CD4-positive, alpha-beta memory T cell (primary cell): Measurements from ENCODE around the gene TUT4. TPM values are rescaled to one million over a fixed set of nuclear protein-coding genes. Genes with fewer than 3 reads are reported as not detected.

Source experiments
- CTCF ChIA-PET: fragments of 350-600 bp; sonication (Branson Sonifier 250); formaldehyde crosslinking; loops from one replicate; lab custom pipeline; 2021; ENCODE audit warnings: inconsistent platforms; ENCODE audit not compliant: partially characterized antibody; lab: Charles Lee
- POLR2A ChIA-PET: fragments of 350-600 bp; sonication (Branson Sonifier 250); formaldehyde crosslinking; loops from one replicate; lab custom pipeline; 2021; ENCODE audit not compliant: partially characterized antibody; lab: Charles Lee
- DNase-seq, 5 donors: peaks; one replicate each; pipeline versions ENCODE4 v3.0.0 to v3.0.0-alpha.2; 2020 to 2022; ENCODE audit warnings: mixed read lengths in 1 of 5
- H3K27ac ChIP-seq: one replicate; pipeline ENCODE4 v1.7.0; 2013; ENCODE audit warnings: low read depth, low read length
- H3K27me3 ChIP-seq: 2 replicates; pipeline ENCODE4 v1.7.0; 2013; ENCODE audit warnings: mild to moderate bottlenecking, low read length, moderate library complexity; ENCODE audit not compliant: insufficient read depth
- H3K36me3 ChIP-seq: 2 replicates; pipeline ENCODE4 v1.7.0; 2013; ENCODE audit warnings: mild to moderate bottlenecking, low read length, moderate library complexity; ENCODE audit not compliant: insufficient read depth
- H3K4me1 ChIP-seq: 2 replicates; pipeline ENCODE4 v1.7.0; 2013; ENCODE audit warnings: mild to moderate bottlenecking, low read length, moderate library complexity; ENCODE audit not compliant: insufficient read depth
- H3K4me3 ChIP-seq, 2 donors: one replicate each; pipeline ENCODE4 v1.7.0; 2013; ENCODE audit warnings: low read length in 2 of 2, mild to moderate bottlenecking in 1 of 2
- H3K9me3 ChIP-seq, 2 donors: one replicate each; pipeline ENCODE4 v1.7.0; 2013; ENCODE audit warnings: low read length in 2 of 2, control low read depth in 1 of 2; ENCODE audit not compliant: control insufficient read depth in 1 of 2
- H3K27ac Mint-ChIP-seq, 7 donors: one replicate each; pipeline ENCODE4 v1.8.0; 2020 to 2021; ENCODE audit warnings: mixed read lengths in 7 of 7, mild to moderate bottlenecking in 6 of 7, inconsistent platforms in 3 of 7, moderate library complexity in 3 of 7
- H3K27me3 Mint-ChIP-seq, 2 donors: one replicate each; pipeline ENCODE4 v1.8.0; 2020 to 2021; ENCODE audit warnings: mixed read lengths in 2 of 2
- H3K36me3 Mint-ChIP-seq, 2 donors: one replicate each; pipeline ENCODE4 v1.8.0; 2020 to 2021; ENCODE audit warnings: mixed read lengths in 2 of 2, inconsistent platforms in 1 of 2, mild to moderate bottlenecking in 1 of 2
- H3K4me1 Mint-ChIP-seq, 4 donors: one replicate each; pipeline ENCODE4 v1.8.0; 2020 to 2021; ENCODE audit warnings: mixed read lengths in 4 of 4, mild to moderate bottlenecking in 1 of 4
- H3K4me3 Mint-ChIP-seq, 8 donors: one replicate each; pipeline ENCODE4 v1.8.0; 2020 to 2021; ENCODE audit warnings: mixed read lengths in 8 of 8, mild to moderate bottlenecking in 7 of 8, moderate library complexity in 6 of 8, inconsistent platforms in 3 of 8
- H3K9me3 Mint-ChIP-seq, 8 donors: one replicate each; pipeline ENCODE4 v1.8.0; 2020 to 2021; ENCODE audit warnings: mixed read lengths in 8 of 8, mild to moderate bottlenecking in 5 of 8, inconsistent platforms in 3 of 8, moderate library complexity in 1 of 8
- intact Hi-C: fragments of 100-400 bp; cut with micrococcal nuclease; formaldehyde crosslinking; loops from one replicate; pipeline ENCODE4 v1.15.1; 2023
- polyA plus RNA-seq, 2 donors: library from polyadenylated mRNA; unstranded; fragments of 300-500 nt; fragmentation: Illumina TruSeq; gene quantifications; one replicate each; pipeline ENCODE4 v1.2.3, GENCODE V29; 2021
- total RNA-seq, 2 experiments: library from RNA; stranded (reverse); gene quantifications; one replicate each; pipeline ENCODE4 v1.2.3, GENCODE V29; 2021

Gene TUT4
- total and polyA plus RNA-seq, 4 experiments from 2014 or later = 22.4 to 159 (median 96.8) TPM

DNA sequence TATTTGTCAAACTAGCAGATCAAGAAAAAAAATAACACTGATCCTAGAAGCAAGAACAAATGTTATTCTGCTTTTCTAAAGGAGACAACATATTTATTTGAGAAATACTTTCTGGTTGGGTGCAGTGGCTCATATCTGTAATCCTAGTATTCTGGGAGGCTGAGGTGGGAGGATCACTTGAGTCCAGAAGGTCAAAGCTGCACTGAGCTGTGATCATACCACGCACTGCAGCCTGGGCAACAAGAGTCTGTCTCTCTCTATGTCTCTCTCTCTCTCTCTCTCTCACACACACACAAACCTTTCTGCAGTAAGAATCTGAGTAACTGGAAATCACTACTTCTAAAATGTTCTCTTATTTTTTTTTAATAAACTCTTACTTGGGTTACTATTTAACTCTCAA, 117.2 kb downstream of the TUT4 start:
- peaks cover 21% of the 10 kb centered on the region for H3K36me3 ChIP-seq

DNA sequence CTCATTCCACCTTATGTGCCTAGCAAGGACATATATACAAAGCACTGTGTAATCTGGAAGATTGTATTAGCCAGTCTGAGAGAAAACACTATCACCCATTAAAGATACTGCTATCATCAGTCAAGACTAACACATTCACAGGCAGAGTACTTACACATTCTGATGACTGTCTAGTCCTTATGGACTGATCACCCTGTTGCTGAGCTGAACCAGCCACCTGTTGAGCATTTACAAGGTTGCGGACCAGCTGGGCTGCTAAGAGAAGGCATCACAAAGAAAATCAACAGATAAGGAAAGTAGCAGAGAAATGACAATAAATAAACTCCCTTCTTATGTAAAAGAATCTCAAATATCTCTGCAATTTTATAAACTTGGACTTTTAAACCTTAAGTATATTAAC, 117.7 kb downstream of the TUT4 start:
- Mint-ChIP-seq H3K27ac (peak overlapping the region in 3 of 7 donors; percentile 27 to 57 (median 41)), H3K27me3 (no peaks in the 10 kb centered on the region), H3K9me3 (peaks cover 0 to 1% (median 0%) of the 10 kb centered on the region in 8 donors), H3K36me3 (peaks cover 50 to 72% of the 10 kb centered on the region in 2 donors), H3K4me1 (peaks cover 0 to 1% (median 0%) of the 10 kb centered on the region in 4 donors), H3K4me3 (no peak overlapping the region)
- Histone ChIP-seq H3K27me3 (no peaks in the 10 kb centered on the region), H3K4me1 (no peaks in the 10 kb centered on the region), H3K36me3 (peaks cover 21% of the 10 kb centered on the region), H3K9me3 (no peaks in the 10 kb centered on the region), H3K4me3 (no peak overlapping the region), H3K27ac (no peak overlapping the region)
- no peak for DNase-seq
- POLR2A ChIA-PET = interaction anchor here (1.3 to 2.2 kb wide), 2 partner anchors 9 to 11 kb away, joined by 4 to 14 read pairs; no protein-coding TSS in a partner anchor
- CTCF ChIA-PET = interaction anchor here (0.9 to 1.7 kb wide), 2 partner anchors 9 to 11 kb away, joined by 3 to 4 read pairs; no protein-coding TSS in a partner anchor
- intact Hi-C loops = no loop called here

More for the DNA sequence above, 117.2 kb downstream of the TUT4 start:
- Histone ChIP-seq H3K27me3 (no peaks in the 10 kb centered on the region), H3K9me3 (no peaks in the 10 kb centered on the region), H3K27ac (no peak overlapping the region), H3K4me3 (no peak overlapping the region), H3K4me1 (no peaks in the 10 kb centered on the region)
- H3K27me3 Mint-ChIP-seq = no peaks in the 10 kb centered on the region
- POLR2A ChIA-PET = interaction anchor here (1.3 to 2.2 kb wide), 2 partner anchors 9 to 11 kb away, joined by 4 to 14 read pairs; no protein-coding TSS in a partner anchor
- no peak overlapping the region for H3K4me3 Mint-ChIP-seq
- H3K36me3 Mint-ChIP-seq = peaks cover 48 to 73% of the 10 kb centered on the region in 2 donors
- H3K4me1 Mint-ChIP-seq = peaks cover 0 to 1% (median 0%) of the 10 kb centered on the region in 4 donors
- CTCF ChIA-PET = interaction anchor here (1.7 kb wide), 1 partner anchor 9 kb away, joined by 4 read pairs; no protein-coding TSS in a partner anchor
- peak overlapping the region in 4 of 7 donors; percentile 10 to 69 (median 49) for H3K27ac Mint-ChIP-seq
- DNase-seq = no peak
- peaks cover 0 to 1% (median 0%) of the 10 kb centered on the region in 8 donors for H3K9me3 Mint-ChIP-seq
- intact Hi-C loops = no loop called here

DNA sequence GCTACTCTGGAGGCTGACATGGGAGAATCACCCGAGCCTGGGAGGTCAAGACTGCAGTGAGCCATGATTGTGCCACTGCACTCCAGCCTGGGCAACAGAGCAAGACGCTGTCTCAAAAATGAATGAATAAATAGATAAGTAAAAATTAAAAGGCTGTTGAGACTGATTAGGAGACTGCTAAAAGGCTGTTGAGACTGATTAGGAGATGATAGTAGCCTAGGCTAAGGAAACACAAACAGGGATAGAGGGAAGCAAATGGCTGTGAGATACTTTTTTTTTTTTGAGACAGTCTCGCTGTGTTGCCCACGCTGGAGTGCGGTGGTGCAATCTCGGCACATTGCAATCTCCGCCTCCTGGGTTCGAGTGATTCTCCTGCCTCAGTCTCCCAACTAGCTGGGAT, 120.1 kb downstream of the TUT4 start:
- H3K36me3 ChIP-seq = peaks cover 6% of the 10 kb centered on the region
- POLR2A ChIA-PET = interaction anchor here (1.2 to 1.5 kb wide), 2 partner anchors 9 to 29 kb away, joined by 4 to 5 read pairs; partner anchors contain the start of genes ORC1 and PRPF38A
- H3K36me3 Mint-ChIP-seq = peaks cover 48 to 62% of the 10 kb centered on the region in 2 donors

DNA sequence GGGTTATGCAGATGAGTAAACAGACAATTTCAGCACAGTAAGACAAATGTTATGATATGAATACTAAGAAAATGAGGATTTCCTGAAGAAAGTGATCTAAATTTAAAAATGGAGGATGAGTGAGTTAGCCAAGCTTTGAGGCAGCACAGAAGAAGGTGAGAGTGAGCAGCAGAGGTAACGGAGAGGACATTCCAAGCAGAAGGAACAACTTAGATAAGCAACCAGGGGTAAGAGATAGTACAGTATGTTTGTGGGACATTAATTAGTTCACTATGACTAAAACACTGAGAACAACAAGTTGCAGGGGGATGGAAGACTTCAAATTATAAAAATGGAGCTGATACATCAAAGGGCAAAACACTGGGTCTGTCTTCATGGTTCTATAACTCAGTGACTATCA, 125.7 kb downstream of the TUT4 start:
- ChIA-PET POLR2A (interaction anchor here (1.3 kb wide), 1 partner anchor 8 kb away, joined by 4 read pairs; no protein-coding TSS in a partner anchor), CTCF (interaction anchor here (1.9 kb wide), 1 partner anchor 8 kb away, joined by 4 read pairs; no protein-coding TSS in a partner anchor)
- H3K4me1 Mint-ChIP-seq = peaks cover 33 to 42% (median 36%) of the 10 kb centered on the region in 4 donors
- H3K27ac Mint-ChIP-seq = peak overlapping the region in 5 of 7 donors; percentile 25 to 90 (median 64)
- intact Hi-C loops = no loop called here
- peaks cover 44% of the 10 kb centered on the region for H3K4me1 ChIP-seq
- DNase-seq = no peak
- no peak overlapping the region for H3K4me3 Mint-ChIP-seq
- no peaks in the 10 kb centered on the region for H3K9me3 ChIP-seq
- peaks cover 31 to 37% of the 10 kb centered on the region in 2 donors for H3K36me3 Mint-ChIP-seq
- H3K4me3 ChIP-seq = no peak overlapping the region
- H3K9me3 Mint-ChIP-seq = no peaks in the 10 kb centered on the region
- H3K27ac ChIP-seq = no peak overlapping the region
- H3K27me3 Mint-ChIP-seq = no peaks in the 10 kb centered on the region
- no peaks in the 10 kb centered on the region for H3K27me3 ChIP-seq
- no peaks in the 10 kb centered on the region for H3K36me3 ChIP-seq

More for the DNA sequence above, 120.1 kb downstream of the TUT4 start:
- peaks cover 0 to 1% (median 0%) of the 10 kb centered on the region in 8 donors for H3K9me3 Mint-ChIP-seq
- no peak for DNase-seq
- Histone ChIP-seq H3K4me1 (no peaks in the 10 kb centered on the region), H3K27me3 (no peaks in the 10 kb centered on the region), H3K9me3 (no peaks in the 10 kb centered on the region), H3K4me3 (no peak overlapping the region), H3K27ac (no peak overlapping the region)
- peak overlapping the region in 4 of 7 donors; percentile 19 to 66 (median 48) for H3K27ac Mint-ChIP-seq
- CTCF ChIA-PET = no interaction called here
- H3K4me1 Mint-ChIP-seq = peaks cover 0 to 3% (median 0%) of the 10 kb centered on the region in 4 donors
- H3K4me3 Mint-ChIP-seq = no peak overlapping the region
- no peaks in the 10 kb centered on the region for H3K27me3 Mint-ChIP-seq
- intact Hi-C loops = no loop called here

DNA sequence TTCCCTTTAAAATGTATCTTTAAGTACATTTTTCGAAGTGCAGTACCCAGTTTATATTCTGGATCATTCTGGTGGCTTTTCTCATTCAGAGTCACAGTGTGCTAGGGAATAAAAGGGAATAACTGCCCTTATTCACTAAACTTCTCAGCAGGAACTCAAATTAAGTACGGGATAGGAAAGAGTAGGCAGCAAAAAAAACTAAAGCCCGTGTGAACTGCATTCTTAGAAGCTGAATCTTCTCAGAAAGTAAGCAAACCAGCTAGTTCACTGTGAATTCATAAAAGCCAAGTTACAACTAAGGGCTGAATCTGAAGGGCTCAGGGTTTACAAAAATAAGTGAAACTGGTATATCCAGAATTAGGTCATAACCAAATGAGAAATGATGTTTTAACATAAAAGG, 126.5 kb downstream of the TUT4 start:
- Histone ChIP-seq H3K9me3 (no peaks in the 10 kb centered on the region), H3K4me3 (no peak overlapping the region), H3K27me3 (no peaks in the 10 kb centered on the region), H3K36me3 (peaks cover 5% of the 10 kb centered on the region), H3K4me1 (peaks cover 48% of the 10 kb centered on the region), H3K27ac (no peak overlapping the region)
- intact Hi-C loops = no loop called here
- no peak for DNase-seq
- H3K9me3 Mint-ChIP-seq = no peaks in the 10 kb centered on the region
- peak overlapping the region in 3 of 8 donors; percentile 1 to 13 (median 2) for H3K4me3 Mint-ChIP-seq
- H3K4me1 Mint-ChIP-seq = peaks cover 34 to 42% (median 38%) of the 10 kb centered on the region in 4 donors
- peaks cover 23 to 30% of the 10 kb centered on the region in 2 donors for H3K36me3 Mint-ChIP-seq
- peak overlapping the region; percentile 26 to 99 (median 93) for H3K27ac Mint-ChIP-seq
- H3K27me3 Mint-ChIP-seq = no peaks in the 10 kb centered on the region
- ChIA-PET POLR2A (interaction anchor here (1.3 to 1.8 kb wide), 2 partner anchors 9 to 61 kb away, joined by 4 read pairs; partner anchors contain the start of gene CC2D1B), CTCF (interaction anchor here (0.6 to 1.9 kb wide), 3 partner anchors 9 to 260 kb away, joined by 3 to 4 read pairs (median 3); no protein-coding TSS in a partner anchor)

DNA sequence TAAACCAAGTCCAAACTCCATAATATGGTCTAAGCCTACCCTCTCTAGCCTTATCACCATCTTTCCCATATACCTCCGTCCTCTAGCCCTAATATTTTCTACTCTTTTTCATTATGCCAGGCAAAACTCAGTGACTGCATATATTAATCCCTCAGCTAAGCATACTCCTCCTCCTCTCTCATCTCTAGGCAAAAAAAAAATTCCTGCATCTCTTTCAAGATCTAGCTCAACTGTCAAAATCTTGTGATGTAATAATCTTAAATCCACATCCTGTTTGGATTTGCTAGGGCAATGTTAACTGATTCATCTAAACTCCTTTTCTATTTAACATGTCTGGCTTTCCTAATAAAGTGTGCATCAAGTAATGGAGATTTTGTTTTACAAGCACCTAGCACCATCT, 128.1 kb downstream of the TUT4 start:
- Mint-ChIP-seq H3K27me3 (no peaks in the 10 kb centered on the region), H3K27ac (peak overlapping the region; percentile 91 to 99 (median 94)), H3K4me1 (peaks cover 34 to 43% (median 40%) of the 10 kb centered on the region in 4 donors), H3K4me3 (peak overlapping the region; percentile 66 to 83 (median 74)), H3K36me3 (peaks cover 15 to 29% of the 10 kb centered on the region in 2 donors), H3K9me3 (no peaks in the 10 kb centered on the region)
- intact Hi-C loops = loop anchor here (1.0 to 5.0 kb wide), 6 partner anchors 21 to 262 kb away; partner anchors contain the start of genes CC2D1B, GPX7, ORC1 and PRPF38A
- Histone ChIP-seq H3K4me1 (peaks cover 51% of the 10 kb centered on the region), H3K27me3 (no peaks in the 10 kb centered on the region), H3K4me3 (peak overlapping the region in 1 of 2 donors; percentile 4), H3K27ac (peak overlapping the region; percentile 53), H3K36me3 (peaks cover 7% of the 10 kb centered on the region), H3K9me3 (no peaks in the 10 kb centered on the region)
- peak in 3 of 5 donors; percentile 16 to 23 (median 18) for DNase-seq
- ChIA-PET POLR2A (interaction anchor here (1.0 to 3.2 kb wide), 18 partner anchors 10 to 302 kb away, joined by 3 to 74 read pairs (median 8); partner anchors contain the start of genes CC2D1B, COA7, ORC1 and PRPF38A), CTCF (interaction anchor here (0.8 to 2.4 kb wide), 9 partner anchors 10 to 279 kb away, joined by 3 to 11 read pairs (median 4); partner anchors contain the start of genes ORC1, PRPF38A and SHISAL2A)
